ENCODE results near the gene ZNRD2.
A peak's percentile ranks its signal among the peaks of the same experiment; 100 is the strongest.

Gene ZNRD2

GRCh38 chr11:65615950-65616574 lies 45.8 kb downstream of the ZNRD2 start:
- H3K4me3 ChIP-seq (ENCODE audit: low read length) = peak overlapping the region; percentile 76
- no peak for TF ChIP-seq ZNF274 (IDR thresholded peaks at IDR 0.05; ENCODE audit: low read depth, low read length)

- peak overlapping the region; percentile 76 for H3K4me3 ChIP-seq (ENCODE audit: low read length)
- TF ChIP-seq ZNF274 (IDR thresholded peaks at IDR 0.05; ENCODE audit: low read depth, low read length) = no peak
Observed at GRCh38 chr11:65616575-65617001, 46.3 kb downstream of the ZNRD2 start.

GRCh38 chr11:65617136-65617850 lies 47.0 kb downstream of the ZNRD2 start:
- H3K4me3 ChIP-seq (ENCODE audit: low read length) = peak overlapping the region; percentile 76; the same call in 1 of the 2 replicates
- TF ChIP-seq ZNF274 (IDR thresholded peaks at IDR 0.05; ENCODE audit: low read depth, low read length) = no peak

- no peak for TF ChIP-seq ZNF274 (IDR thresholded peaks at IDR 0.05; ENCODE audit: low read depth, low read length)
- no peak overlapping the region for H3K4me3 ChIP-seq (ENCODE audit: low read length)
Observed at GRCh38 chr11:65617990-65618751, 47.9 kb downstream of the ZNRD2 start.

GRCh38 chr11:65618763-65619162 lies 48.5 kb downstream of the ZNRD2 start:
- no peak for TF ChIP-seq ZNF274 (IDR thresholded peaks at IDR 0.05; ENCODE audit: low read depth, low read length)
- H3K4me3 ChIP-seq (ENCODE audit: low read length) = no peak overlapping the region

GRCh38 chr11:65619281-65619928 lies 49.1 kb downstream of the ZNRD2 start:
- H3K4me3 ChIP-seq (ENCODE audit: low read length) = no peak overlapping the region
- TF ChIP-seq ZNF274 (IDR thresholded peaks at IDR 0.05; ENCODE audit: low read depth, low read length) = no peak

GRCh38 chr11:65620666-65621065 lies 50.4 kb downstream of the ZNRD2 start:
- no peak for TF ChIP-seq ZNF274 (IDR thresholded peaks at IDR 0.05; ENCODE audit: low read depth, low read length)
- H3K4me3 ChIP-seq (ENCODE audit: low read length) = no peak overlapping the region

GRCh38 chr11:65621460-65621859 lies 51.2 kb downstream of the ZNRD2 start:
- no peak for TF ChIP-seq ZNF274 (IDR thresholded peaks at IDR 0.05; ENCODE audit: low read depth, low read length)
- no peak overlapping the region for H3K4me3 ChIP-seq (ENCODE audit: low read length)
